Activated T-cell treated with anti-CD3 and anti-CD28 coated beads, Interleukin-2, amount 50 U/mL, for 72 hours (primary cell): ENCODE data around the gene FAF1. TPM values are rescaled to one million over a fixed set of nuclear protein-coding genes. Genes with fewer than 3 reads are reported as not detected.

Experiments
- ATAC-seq, 2 donors: fragments of 150-1000 bp; cut with Tn5 transposase; replicated peaks in 1 of 2; 2 replicates each; pipeline ENCODE4 v1.10.0; 2021; ENCODE audit warnings: moderate library complexity in 2 of 2, mild to moderate bottlenecking in 1 of 2
- DNase-seq, 2 donors: peaks; one replicate each; pipeline ENCODE4 v3.0.0; 2021 to 2022; ENCODE audit warnings: mixed read lengths in 1 of 2
- H3K27ac Mint-ChIP-seq: one replicate; pipeline ENCODE4 v1.8.0; 2022; ENCODE audit warnings: mild to moderate bottlenecking, moderate library complexity, mixed read lengths
- H3K27me3 Mint-ChIP-seq: one replicate; pipeline ENCODE4 v1.8.0; 2022; ENCODE audit warnings: low read depth, mixed read lengths
- H3K36me3 Mint-ChIP-seq, 2 donors: one replicate each; pipeline ENCODE4 v1.8.0; 2022; ENCODE audit warnings: mixed read lengths in 2 of 2, mild to moderate bottlenecking in 1 of 2; ENCODE audit not compliant: insufficient read depth in 2 of 2
- H3K4me1 Mint-ChIP-seq: one replicate; pipeline ENCODE4 v1.8.0; 2022; ENCODE audit warnings: low read depth, mixed read lengths
- H3K4me3 Mint-ChIP-seq, 2 donors: one replicate each; pipeline ENCODE4 v1.8.0; 2022; ENCODE audit warnings: mild to moderate bottlenecking in 2 of 2, mixed read lengths in 2 of 2, moderate library complexity in 2 of 2
- H3K9me3 Mint-ChIP-seq, 2 donors: one replicate each; pipeline ENCODE4 v1.8.0; 2022; ENCODE audit warnings: mixed read lengths in 2 of 2
- total RNA-seq, 2 donors: library from RNA; stranded (reverse); gene quantifications; one replicate each; pipeline ENCODE4 v1.2.3, GENCODE V29; 2022

The FAF1 gene
- total RNA-seq, 2 donors from 2014 or later: 65.7 to 83.0 TPM

DNA sequence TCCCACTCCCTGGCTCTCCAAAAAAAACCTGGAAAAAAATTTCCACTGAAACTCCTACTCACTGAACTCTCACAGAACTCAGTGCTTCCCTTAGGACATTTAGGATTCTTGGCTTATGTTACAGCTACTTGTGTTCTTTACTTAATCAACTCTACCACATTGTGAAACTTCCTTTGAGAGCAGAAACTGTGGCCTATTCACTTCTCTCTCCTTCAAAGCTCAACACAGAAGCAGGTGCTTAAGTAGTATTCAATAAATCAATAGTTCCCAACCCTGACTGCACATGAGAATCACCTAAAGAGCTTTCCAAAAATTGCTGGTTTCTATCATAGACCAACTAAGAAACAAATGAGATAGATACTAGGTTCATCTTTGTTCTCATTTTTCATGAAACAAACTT is 468.9 kb downstream of the FAF1 start:
- no peak overlapping the region for H3K4me3 Mint-ChIP-seq
- H3K27ac Mint-ChIP-seq: peak overlapping the region; percentile 4

DNA sequence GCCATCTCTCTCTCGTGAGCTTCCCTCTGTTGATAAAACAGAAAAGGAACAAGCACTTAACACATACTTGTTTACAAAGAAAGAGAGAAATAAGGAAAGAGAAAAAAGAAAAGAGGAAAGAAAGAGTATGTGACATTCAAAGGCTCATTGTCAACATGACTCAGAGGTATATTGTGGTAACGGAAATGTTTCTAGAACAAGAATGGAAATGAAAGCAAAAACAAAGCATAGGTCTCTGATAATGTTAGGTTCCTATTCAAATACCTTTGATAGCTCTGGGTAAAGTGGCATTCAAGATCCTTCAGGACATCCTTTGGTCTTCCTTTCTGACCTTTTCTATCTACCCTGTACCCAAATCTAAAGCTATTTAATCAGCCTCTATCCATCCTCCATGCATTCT is 469.4 kb downstream of the FAF1 start:
- Mint-ChIP-seq H3K27ac (peak overlapping the region; percentile 8), H3K36me3 (peaks cover 7 to 8% of the 10 kb centered on the region in 2 donors), H3K9me3 (peaks cover 0 to 2% of the 10 kb centered on the region in 2 donors), H3K4me3 (no peak overlapping the region), H3K4me1 (peaks cover 13% of the 10 kb centered on the region), H3K27me3 (no peaks in the 10 kb centered on the region)
- ATAC-seq (no peak), DNase-seq (no peak)

More for the DNA sequence above, 468.9 kb downstream of the FAF1 start:
- ATAC-seq: no peak
- Mint-ChIP-seq H3K9me3 (peaks cover 0 to 2% of the 10 kb centered on the region in 2 donors), H3K4me1 (peaks cover 13% of the 10 kb centered on the region), H3K27me3 (no peaks in the 10 kb centered on the region), H3K36me3 (peaks cover 7 to 11% of the 10 kb centered on the region in 2 donors)
- no peak for DNase-seq

DNA sequence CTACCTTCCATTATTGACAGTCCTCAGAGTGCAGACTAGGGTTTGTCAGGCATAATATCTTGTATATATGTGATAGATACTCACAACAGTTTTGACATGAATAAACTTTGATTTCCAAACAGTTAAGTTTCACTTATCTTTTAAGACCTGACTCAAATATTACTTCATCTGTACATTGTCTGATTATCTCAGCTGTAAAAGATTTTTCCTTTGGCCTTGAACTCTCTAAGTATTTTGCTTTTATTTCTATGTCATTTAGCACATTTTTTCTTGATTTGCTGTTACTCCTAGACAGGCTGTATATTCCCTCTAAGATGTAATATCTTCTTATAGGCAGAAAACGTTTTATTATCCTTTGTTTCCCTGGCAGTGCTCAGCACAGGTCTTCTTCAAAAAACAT is 471.2 kb downstream of the FAF1 start:
- ATAC-seq: no peak
- Mint-ChIP-seq H3K36me3 (peaks cover 7 to 8% of the 10 kb centered on the region in 2 donors), H3K27me3 (no peaks in the 10 kb centered on the region), H3K4me1 (peaks cover 13% of the 10 kb centered on the region), H3K27ac (no peak overlapping the region), H3K4me3 (no peak overlapping the region), H3K9me3 (peaks cover 0 to 2% of the 10 kb centered on the region in 2 donors)
- no peak for DNase-seq

DNA sequence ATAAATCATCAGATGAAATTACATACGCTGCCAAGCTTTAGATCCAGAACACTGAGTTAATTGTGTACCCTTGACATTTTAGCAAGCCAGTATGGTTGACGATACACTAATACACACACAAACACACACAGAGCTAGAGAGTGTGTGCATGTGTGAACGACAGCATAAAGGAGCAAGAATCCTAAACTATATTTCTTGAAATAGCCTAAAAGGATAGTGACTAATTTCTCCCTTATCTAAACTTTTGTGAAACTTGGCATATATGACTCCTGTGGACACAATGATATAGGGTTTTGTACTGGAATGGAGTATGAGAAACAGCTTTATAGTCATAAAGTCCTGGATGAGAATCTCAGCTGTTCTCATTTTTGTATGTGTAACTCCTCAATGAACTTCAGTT is 471.7 kb downstream of the FAF1 start:
- ATAC-seq (no peak), DNase-seq (no peak)
- Mint-ChIP-seq H3K4me1 (peaks cover 13% of the 10 kb centered on the region), H3K27ac (no peak overlapping the region), H3K9me3 (peaks cover 0 to 2% of the 10 kb centered on the region in 2 donors), H3K27me3 (no peaks in the 10 kb centered on the region), H3K4me3 (no peak overlapping the region), H3K36me3 (peaks cover 7 to 8% of the 10 kb centered on the region in 2 donors)

DNA sequence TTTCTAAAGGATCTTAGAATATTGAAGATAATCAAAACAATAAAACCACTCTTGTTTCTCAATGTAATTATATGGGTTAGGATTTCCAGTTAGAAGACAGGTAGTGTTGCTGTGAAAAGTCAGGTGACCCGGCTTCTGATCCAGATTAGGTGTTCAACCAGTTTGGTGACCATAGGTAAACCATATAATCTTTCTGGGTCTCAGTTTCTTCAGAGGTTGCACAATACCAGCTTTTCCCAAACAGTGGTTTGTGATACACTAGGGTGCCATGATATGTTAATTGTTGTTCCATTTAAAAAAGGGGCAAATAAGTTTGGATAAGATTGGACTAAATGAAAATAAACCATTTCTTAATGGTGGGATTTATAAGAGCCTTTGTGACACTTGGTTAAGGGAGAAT is 472.3 kb downstream of the FAF1 start:
- Mint-ChIP-seq H3K4me3 (no peak overlapping the region), H3K36me3 (peaks cover 7 to 8% of the 10 kb centered on the region in 2 donors), H3K27me3 (no peaks in the 10 kb centered on the region), H3K9me3 (peaks cover 0 to 2% of the 10 kb centered on the region in 2 donors), H3K27ac (no peak overlapping the region), H3K4me1 (peaks cover 13% of the 10 kb centered on the region)
- no peak for DNase-seq
- ATAC-seq: no peak

DNA sequence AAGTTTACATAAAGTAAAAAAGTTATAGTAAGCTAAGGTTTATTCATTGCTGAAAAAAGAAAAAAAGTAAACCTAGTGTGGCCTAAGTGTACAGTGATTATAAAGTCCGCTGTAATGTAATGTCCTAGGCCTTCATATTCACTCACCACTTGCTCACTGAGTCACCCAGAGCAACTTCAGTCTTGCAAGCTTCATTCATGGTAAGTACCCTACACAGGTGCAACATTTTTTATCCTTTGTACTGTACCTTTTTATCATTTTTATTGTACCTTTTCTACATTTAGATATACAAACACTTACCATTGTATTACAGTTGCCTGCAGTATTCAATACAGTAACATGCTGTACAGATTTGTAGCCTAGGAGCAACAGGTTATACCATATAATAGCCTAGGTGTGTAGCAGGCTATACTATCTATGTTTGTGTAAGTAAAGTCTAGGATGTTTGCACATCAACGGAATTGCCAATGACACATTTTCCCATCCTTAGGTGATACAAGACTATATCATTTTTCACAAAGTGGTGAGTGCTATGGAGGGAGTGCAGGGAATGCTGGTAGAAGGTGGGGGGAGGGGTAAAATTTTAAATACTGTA is 478.8 kb downstream of the FAF1 start:
- Mint-ChIP-seq H3K27ac (no peak overlapping the region), H3K4me1 (no peaks in the 10 kb centered on the region), H3K27me3 (no peaks in the 10 kb centered on the region), H3K4me3 (no peak overlapping the region), H3K9me3 (peaks cover 0 to under 1% of the 10 kb centered on the region in 2 donors), H3K36me3 (peaks cover under 1 to 1% of the 10 kb centered on the region in 2 donors)
- DNase-seq (no peak), ATAC-seq (no peak)

DNA sequence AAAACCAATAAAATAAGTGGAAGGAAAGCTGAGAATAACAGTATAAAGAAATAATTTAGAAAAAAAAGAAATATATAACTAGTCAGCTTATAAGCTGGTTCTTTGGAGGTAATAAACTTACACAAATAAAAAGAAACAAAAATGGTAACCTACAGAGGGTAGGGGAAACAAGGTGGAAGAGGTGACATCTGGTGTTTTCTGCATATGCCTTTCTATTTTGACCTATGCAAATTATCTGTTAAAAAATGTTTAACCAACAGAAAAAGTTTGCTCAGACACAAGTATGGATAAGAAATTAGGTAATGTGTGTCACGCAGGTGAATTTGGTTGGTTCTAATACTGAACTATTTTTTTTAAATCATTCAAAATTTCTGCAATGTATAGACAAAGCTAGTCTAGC is 483.3 kb downstream of the FAF1 start:
- Mint-ChIP-seq H3K27me3 (no peaks in the 10 kb centered on the region), H3K9me3 (no peaks in the 10 kb centered on the region)
- no peak for DNase-seq

DNA sequence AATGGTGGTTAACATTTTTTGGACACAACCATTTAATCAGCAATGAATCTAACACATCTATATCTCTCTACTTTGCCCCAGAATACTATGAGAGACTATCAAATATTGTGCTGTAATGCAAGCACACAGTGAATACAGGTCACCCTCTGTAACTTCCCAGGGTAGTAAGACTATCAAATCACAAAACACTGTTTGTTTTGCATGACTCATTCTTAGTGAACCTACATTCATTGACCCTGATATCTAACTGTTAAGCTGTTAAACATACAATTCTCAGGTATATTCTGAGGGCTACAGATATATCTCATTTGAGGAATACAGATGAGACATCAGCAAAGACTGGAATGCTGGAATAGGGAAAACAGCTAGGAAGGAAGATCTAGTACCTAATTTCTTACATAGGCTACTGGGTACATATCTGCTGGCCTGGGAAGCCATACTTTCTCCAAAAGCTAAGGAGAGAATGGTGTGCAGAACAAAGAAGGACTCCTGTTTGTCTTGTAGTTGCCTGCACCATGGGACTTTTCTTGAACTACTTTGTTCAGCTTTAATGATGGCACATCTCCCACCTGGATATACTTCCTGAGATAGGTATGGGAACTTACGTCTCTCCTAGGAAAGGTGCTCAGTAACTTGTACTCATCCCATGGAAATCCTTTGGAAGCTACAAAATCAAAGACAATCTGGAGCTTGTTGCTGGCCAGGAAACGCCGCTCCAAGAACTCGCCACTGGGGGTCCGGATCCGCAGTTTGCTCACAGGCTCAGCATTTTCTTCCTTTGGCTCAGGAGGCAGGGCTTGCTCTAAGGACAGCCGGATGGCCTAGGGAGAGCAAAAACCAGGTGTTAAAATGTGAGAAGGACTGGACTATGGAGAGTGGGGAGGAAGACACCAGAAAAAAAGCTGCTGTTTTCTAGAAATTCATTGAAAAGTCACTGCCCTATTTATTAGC is 484.9 kb downstream of the FAF1 start:
- H3K9me3 Mint-ChIP-seq: no peaks in the 10 kb centered on the region
- no peaks in the 10 kb centered on the region for H3K27me3 Mint-ChIP-seq
- H3K36me3 Mint-ChIP-seq: peaks cover 0 to 1% of the 10 kb centered on the region in 2 donors
- no peaks in the 10 kb centered on the region for H3K4me1 Mint-ChIP-seq
- ATAC-seq (no peak), DNase-seq (no peak)
- no peak overlapping the region for H3K4me3 Mint-ChIP-seq
- no peak overlapping the region for H3K27ac Mint-ChIP-seq

More for the DNA sequence above, 483.3 kb downstream of the FAF1 start:
- ATAC-seq: no peak
- Mint-ChIP-seq H3K4me3 (no peak overlapping the region), H3K27ac (no peak overlapping the region), H3K4me1 (no peaks in the 10 kb centered on the region), H3K36me3 (peaks cover 0 to 1% of the 10 kb centered on the region in 2 donors)

DNA sequence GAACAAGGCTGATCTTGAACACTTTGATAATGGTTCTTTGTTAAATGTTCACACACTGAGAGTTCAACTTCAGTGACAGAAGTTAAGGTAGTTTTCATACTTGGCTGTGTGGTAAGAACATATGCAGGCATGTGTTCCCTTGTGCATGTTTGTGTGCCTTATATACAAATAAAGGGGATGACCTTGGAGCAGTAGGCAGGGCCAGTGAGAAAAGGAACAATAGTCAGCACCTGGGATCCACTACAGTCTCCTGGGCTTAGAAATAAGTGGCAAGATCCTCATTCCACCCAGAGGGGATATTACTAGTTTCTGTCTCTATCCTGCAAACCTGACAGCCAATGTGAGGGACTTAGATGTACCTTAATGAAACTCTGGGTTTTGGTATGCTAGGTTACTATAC is 486.6 kb downstream of the FAF1 start:
- H3K27me3 Mint-ChIP-seq: no peaks in the 10 kb centered on the region
- H3K27ac Mint-ChIP-seq: no peak overlapping the region
- no peak overlapping the region for H3K4me3 Mint-ChIP-seq
- ATAC-seq: no peak
- no peak for DNase-seq
- peaks cover 1 to 5% of the 10 kb centered on the region in 2 donors for H3K36me3 Mint-ChIP-seq
- H3K9me3 Mint-ChIP-seq: no peaks in the 10 kb centered on the region
- no peaks in the 10 kb centered on the region for H3K4me1 Mint-ChIP-seq

DNA sequence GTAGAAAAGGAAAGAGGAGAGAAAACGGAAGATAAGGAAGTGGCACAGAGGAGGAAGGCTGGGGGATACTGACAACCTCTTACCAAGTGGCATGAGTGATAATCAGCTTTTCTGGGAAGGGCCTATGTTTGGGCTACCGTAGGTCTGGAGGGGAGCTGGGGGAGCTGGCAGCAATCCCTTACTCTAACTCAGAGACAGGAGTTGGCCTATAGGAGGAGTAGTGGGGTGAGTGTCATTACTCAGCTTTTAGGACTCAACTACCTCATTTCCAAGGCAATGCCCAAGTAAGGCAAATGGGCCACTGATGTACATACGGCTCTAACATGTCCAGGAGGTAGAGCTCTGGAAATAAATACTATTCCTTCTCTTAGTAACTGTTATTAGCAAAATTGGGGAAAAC is 488.1 kb downstream of the FAF1 start:
- DNase-seq: no peak
- Mint-ChIP-seq H3K9me3 (no peaks in the 10 kb centered on the region), H3K4me3 (no peak overlapping the region), H3K27me3 (no peaks in the 10 kb centered on the region), H3K27ac (no peak overlapping the region), H3K36me3 (peaks cover 1 to 5% of the 10 kb centered on the region in 2 donors), H3K4me1 (no peaks in the 10 kb centered on the region)
- no peak for ATAC-seq

DNA sequence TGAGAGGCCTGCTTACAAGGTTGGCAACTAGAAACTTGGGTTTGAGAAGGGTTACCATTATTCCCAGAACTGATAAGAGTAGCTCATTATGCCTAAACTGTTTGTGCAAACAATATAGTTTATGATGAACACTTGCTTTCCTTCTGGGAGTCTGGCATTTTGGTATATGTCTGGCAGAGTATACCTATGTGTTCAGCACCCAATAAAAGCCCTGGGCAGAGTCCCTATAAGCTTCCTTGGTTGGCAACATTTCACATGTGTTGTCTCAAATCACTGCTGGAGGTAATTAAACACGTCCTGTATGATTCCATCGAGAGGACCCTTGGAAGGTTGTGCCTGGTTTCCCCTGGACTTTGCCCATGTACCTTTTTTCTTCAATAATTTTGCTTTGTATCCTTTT is 497.1 kb downstream of the FAF1 start:
- Mint-ChIP-seq H3K4me3 (no peak overlapping the region), H3K36me3 (no peaks in the 10 kb centered on the region), H3K4me1 (no peaks in the 10 kb centered on the region), H3K9me3 (no peaks in the 10 kb centered on the region), H3K27me3 (no peaks in the 10 kb centered on the region), H3K27ac (no peak overlapping the region)
- no peak for ATAC-seq
- DNase-seq: no peak

DNA sequence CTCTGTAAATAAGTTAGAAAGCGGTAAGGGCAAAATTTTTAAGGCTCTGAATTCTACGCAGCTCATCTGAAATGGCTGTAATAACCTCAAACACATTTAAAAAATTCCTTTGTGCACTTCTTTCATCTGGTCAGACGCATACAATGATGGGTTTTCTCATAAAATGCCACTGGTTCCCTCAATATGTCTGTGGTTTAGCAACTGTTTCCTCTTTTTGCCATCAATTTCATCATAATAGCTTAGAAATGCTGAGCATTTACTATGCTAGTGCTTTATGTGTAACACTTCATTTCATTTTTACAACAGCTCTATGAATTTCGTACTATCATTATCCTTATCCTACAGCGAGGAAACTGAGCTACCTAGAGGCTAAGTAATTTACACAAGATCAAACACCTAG is 501.6 kb downstream of the FAF1 start:
- Mint-ChIP-seq H3K9me3 (no peaks in the 10 kb centered on the region), H3K27me3 (no peaks in the 10 kb centered on the region), H3K4me1 (peaks cover 5% of the 10 kb centered on the region), H3K36me3 (no peaks in the 10 kb centered on the region), H3K27ac (no peak overlapping the region), H3K4me3 (no peak overlapping the region)
- DNase-seq (no peak), ATAC-seq (no peak)

DNA sequence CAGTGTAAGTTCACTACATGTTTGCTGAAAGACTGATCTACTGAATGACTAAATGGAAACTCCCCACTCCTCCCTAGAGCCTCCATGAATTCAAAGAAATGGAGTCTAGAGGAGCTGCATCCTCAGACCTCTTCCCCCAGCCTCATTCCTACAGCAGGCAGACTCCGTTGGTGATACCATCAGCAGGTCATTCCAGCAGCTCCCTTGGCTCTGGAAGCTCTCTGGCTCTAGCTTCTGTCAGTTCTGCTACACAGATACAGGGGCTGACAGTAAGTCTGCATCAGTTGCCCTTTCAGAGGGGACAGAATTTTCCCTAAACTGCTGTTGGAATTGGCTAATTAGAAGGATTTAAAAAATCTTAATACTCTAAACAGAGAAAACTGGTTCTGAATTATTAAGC is 505.2 kb downstream of the FAF1 start:
- Mint-ChIP-seq H3K27me3 (no peaks in the 10 kb centered on the region), H3K4me3 (no peak overlapping the region), H3K4me1 (peaks cover 20% of the 10 kb centered on the region), H3K36me3 (no peaks in the 10 kb centered on the region), H3K27ac (peak overlapping the region; percentile 11), H3K9me3 (no peaks in the 10 kb centered on the region)
- ATAC-seq (no peak), DNase-seq (no peak)
